ENCODE results near the gene DTL.

DNA sequence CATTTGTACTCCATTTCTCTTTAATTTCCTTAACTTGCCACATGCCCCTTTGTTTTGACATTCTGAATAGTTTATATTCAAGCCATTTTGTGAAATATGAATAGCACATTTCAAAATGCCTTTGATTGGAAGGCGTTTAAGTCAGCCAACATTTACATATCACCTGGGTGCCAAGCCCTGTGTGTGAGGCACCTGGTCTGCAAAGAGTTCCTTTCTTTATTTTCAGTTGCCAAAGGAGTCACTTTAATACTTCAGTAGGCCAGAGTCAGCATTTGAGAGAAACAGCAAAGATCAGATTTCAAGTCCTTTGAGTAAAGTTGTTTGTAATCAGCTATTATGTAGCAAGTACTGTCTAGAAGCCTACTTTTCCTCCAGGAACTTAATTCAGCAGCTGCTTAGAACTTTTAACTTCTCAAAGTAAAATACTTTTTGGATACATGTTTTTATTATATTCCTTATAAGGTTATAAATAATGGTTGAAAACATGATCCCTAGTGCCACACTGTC, 70.8 kb downstream of the DTL start:
- TF ChIP-seq, protein P1, sequence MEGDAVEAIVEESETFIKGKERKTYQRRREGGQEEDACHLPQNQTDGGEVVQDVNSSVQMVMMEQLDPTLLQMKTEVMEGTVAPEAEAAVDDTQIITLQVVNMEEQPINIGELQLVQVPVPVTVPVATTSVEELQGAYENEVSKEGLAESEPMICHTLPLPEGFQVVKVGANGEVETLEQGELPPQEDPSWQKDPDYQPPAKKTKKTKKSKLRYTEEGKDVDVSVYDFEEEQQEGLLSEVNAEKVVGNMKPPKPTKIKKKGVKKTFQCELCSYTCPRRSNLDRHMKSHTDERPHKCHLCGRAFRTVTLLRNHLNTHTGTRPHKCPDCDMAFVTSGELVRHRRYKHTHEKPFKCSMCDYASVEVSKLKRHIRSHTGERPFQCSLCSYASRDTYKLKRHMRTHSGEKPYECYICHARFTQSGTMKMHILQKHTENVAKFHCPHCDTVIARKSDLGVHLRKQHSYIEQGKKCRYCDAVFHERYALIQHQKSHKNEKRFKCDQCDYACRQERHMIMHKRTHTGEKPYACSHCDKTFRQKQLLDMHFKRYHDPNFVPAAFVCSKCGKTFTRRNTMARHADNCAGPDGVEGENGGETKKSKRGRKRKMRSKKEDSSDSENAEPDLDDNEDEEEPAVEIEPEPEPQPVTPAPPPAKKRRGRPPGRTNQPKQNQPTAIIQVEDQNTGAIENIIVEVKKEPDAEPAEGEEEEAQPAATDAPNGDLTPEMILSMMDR (IDR thresholded peaks at IDR 0.05), result no peak
- TF ChIP-seq POLR2A (IDR thresholded peaks at IDR 0.05), result no peak
- no peak for TF ChIP-seq EP300 (IDR thresholded peaks at IDR 0.05)
- no peak for TF ChIP-seq POLR2AphosphoS5 (IDR thresholded peaks at IDR 0.05)

Data from sigmoid colon (tissue), 4 donors.